HL-60 (cell line): ENCODE results near the gene GNAQ.

Experiments used
- DNase-seq, 2 experiments: peaks; one replicate each; pipeline ENCODE4 v3.0.0-alpha.2; 2010 to 2020; ENCODE audit warnings: low read depth in 1 of 2, low spot score in 1 of 2
- H3K27ac ChIP-seq: fragments of 250-450 bp; sonication (Bioruptor Pico); replicated peaks from 2 replicates; pipeline ENCODE4 v1.5.1; 2020; ENCODE audit warnings: mild to moderate bottlenecking, moderate library complexity
- H3K27me3 ChIP-seq: fragments of 250-450 bp; sonication (Bioruptor Pico); 2 replicates; pipeline ENCODE4 v1.5.1; 2021; ENCODE audit warnings: mild to moderate bottlenecking, moderate library complexity; ENCODE audit not compliant: insufficient read depth, poor library complexity, severe bottlenecking
- H3K4me3 ChIP-seq: replicated peaks from 2 replicates; pipeline ENCODE4 v1.5.1; 2011; ENCODE audit warnings: mild to moderate bottlenecking, control low read depth, low read length; ENCODE audit not compliant: insufficient read depth
- GABPA ChIP-seq: IDR thresholded peaks from 2 replicates; pipeline ENCODE4 v1.6.1; 2012; ENCODE audit warnings: low read depth
- POLR2AphosphoS5 ChIP-seq: IDR thresholded peaks from 2 replicates; pipeline ENCODE4 v1.6.1; 2012; ENCODE audit warnings: low read depth
- REST ChIP-seq: IDR thresholded peaks from 2 replicates; pipeline ENCODE4 v1.6.1; 2012; ENCODE audit warnings: low read depth; ENCODE audit not compliant: insufficient replicate concordance
- SPI1 ChIP-seq: IDR thresholded peaks from 2 replicates; pipeline ENCODE4 v1.6.1; 2012; ENCODE audit warnings: low read depth, mild to moderate bottlenecking, borderline replicate concordance
- TF ChIP-seq, protein P1 (sequence below): IDR thresholded peaks from one replicate; pipeline ENCODE4 v1.5.1; 2011; ENCODE audit warnings: low read length, control low read depth, inconsistent platforms; ENCODE audit not compliant: insufficient read depth

The GNAQ gene

DNA sequence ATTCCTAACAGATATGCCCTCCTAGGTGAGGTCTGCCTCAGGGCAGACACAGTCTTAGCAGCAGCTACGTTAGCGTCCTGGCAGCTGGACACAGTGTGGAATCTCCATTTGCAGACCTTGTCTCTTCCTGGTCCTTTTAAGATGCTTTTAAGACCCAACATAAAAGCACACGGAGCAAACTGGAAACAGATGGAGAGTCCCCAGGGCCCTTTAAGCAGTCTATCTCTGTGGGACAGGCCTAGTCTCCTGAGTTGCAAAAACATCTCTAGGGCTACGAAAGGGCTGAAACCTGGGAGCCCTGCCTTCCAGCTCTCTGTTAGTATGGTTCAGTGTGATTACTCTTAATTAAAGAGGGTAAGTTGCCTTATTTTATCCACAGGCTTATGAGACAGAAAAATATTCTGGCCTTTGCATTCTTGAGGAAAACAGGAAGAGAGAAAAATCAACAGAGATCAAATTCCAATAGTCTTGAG is 317.5 kb downstream of the GNAQ start:
- no peak overlapping the region for H3K27ac ChIP-seq
- H3K27me3 ChIP-seq: no peaks in the 10 kb centered on the region
- DNase-seq: no peak
- TF ChIP-seq REST (no peak), SPI1 (no peak), POLR2AphosphoS5 (no peak), GABPA (no peak)
- TF ChIP-seq, protein P1, sequence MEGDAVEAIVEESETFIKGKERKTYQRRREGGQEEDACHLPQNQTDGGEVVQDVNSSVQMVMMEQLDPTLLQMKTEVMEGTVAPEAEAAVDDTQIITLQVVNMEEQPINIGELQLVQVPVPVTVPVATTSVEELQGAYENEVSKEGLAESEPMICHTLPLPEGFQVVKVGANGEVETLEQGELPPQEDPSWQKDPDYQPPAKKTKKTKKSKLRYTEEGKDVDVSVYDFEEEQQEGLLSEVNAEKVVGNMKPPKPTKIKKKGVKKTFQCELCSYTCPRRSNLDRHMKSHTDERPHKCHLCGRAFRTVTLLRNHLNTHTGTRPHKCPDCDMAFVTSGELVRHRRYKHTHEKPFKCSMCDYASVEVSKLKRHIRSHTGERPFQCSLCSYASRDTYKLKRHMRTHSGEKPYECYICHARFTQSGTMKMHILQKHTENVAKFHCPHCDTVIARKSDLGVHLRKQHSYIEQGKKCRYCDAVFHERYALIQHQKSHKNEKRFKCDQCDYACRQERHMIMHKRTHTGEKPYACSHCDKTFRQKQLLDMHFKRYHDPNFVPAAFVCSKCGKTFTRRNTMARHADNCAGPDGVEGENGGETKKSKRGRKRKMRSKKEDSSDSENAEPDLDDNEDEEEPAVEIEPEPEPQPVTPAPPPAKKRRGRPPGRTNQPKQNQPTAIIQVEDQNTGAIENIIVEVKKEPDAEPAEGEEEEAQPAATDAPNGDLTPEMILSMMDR: no peak
- H3K4me3 ChIP-seq: no peak overlapping the region

- no peak for TF ChIP-seq REST
- TF ChIP-seq SPI1: no peak
- no peak for TF ChIP-seq GABPA
- TF ChIP-seq POLR2AphosphoS5: no peak
- no peaks in the 10 kb centered on the region for H3K27me3 ChIP-seq
- peak overlapping the region; percentile 56 for H3K27ac ChIP-seq
- no peak for DNase-seq
- no peak overlapping the region for H3K4me3 ChIP-seq
Observed at GRCh38 chr9:77712533-77713130, 319.0 kb downstream of the GNAQ start.

DNA sequence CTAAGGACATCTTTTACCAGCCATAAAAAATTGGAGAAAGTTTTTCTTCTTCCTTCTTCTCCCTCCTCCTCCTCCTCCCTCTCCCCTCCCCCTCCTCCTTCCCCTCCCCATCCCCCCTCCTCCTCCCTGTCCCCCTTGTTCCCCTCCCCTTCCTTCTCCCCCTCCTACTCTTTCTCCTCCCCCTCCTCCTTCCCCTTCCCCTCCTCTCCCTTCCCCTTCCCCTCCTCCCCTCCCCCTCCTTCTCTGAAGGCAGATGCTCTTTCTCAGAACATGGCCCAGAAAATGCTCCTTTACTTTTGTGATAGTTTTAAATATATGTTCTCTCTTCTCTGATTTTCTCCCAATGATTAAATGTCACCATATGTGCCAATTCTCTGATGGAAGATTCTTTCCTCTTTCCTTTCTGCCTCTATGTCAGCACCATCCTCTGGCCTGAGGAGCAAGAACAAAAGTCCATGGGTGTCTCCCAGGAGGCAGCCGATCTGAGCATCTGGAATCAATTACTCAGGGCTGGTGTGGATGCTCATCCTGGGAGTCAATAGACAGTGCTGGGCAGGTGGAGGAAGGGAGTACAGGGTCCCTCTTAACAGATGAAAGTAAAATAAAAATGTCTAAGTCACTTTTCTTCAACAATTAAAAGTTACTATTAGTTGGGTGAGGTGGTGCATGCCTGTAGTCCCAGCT is 320.5 kb downstream of the GNAQ start:
- TF ChIP-seq GABPA (no peak), REST (no peak), SPI1 (no peak), POLR2AphosphoS5 (no peak)
- TF ChIP-seq, protein P1: no peak
- DNase-seq: peak; percentile 43 to 45

More for the DNA sequence above, 320.5 kb downstream of the GNAQ start:
- no peak overlapping the region for H3K4me3 ChIP-seq
- H3K27ac ChIP-seq: peak overlapping the region; percentile 97
- no peaks in the 10 kb centered on the region for H3K27me3 ChIP-seq
